ENCODE data around the gene PALLD.
"Not testable (repeated sequence)": the region's sequence is repeated elsewhere in the genome, so short reads cannot be mapped to it uniquely, and the experiment has no call there.

The PALLD gene

GRCh38 chr4:168490711-168491110, 6.1 kb upstream of the PALLD start:
- in situ Hi-C loops (cut with MboI; ENCODE audit: low sequenced_read_pairs): no loop called here

GRCh38 chr4:168491563-168491962, 5.3 kb upstream of the PALLD start:
- in situ Hi-C loops (cut with MboI; ENCODE audit: low sequenced_read_pairs): no loop called here

DNA sequence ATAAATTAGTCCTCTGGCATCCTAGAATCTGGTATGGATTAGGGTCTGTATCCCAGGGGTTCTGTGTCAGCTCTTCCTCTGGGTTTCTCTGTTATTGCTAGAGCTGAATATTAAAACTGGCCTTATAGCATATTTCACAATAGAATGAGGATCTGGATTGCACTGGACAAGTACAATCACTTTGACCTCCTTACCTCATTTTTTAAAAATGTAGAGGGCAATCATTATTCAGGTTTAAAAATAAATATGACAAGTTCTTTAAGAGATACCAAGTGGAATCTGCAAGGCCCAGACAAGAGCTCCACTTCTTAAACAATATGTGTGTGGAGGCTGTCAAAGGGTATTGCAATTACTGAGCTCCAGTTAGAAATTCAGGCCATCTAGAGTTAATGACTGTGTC, 1.4 kb downstream of the PALLD start:
- in situ Hi-C loops (cut with MboI; ENCODE audit: low sequenced_read_pairs): no loop called here

- in situ Hi-C loops (cut with MboI; ENCODE audit: low sequenced_read_pairs): no loop called here
Observed at GRCh38 chr4:168499241-168499640, 2.4 kb downstream of the PALLD start.

- in situ Hi-C loops (cut with MboI; ENCODE audit: low sequenced_read_pairs): no loop called here
Observed at GRCh38 chr4:168501407-168501806, 4.6 kb downstream of the PALLD start.

DNA sequence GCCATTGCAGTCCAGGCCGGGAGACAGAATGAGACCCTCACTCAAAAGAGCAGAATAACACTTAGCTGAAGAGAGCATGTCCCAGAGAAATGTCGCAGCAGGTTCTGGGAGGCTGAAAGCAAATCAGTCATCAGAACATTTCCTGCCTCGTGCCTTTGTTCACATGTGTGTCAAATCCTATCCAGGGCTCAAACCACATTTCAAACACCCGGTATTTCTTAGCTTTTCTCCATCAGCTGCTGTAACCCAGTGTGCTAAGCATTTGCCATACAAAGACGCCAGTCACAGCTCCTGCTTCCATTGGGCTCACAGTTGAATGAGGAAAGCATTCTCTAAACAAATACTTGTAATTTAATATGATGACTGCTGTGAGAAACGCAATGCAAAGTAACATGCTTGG, 6.0 kb downstream of the PALLD start:
- in situ Hi-C loops (cut with MboI; ENCODE audit: low sequenced_read_pairs): no loop called here

DNA sequence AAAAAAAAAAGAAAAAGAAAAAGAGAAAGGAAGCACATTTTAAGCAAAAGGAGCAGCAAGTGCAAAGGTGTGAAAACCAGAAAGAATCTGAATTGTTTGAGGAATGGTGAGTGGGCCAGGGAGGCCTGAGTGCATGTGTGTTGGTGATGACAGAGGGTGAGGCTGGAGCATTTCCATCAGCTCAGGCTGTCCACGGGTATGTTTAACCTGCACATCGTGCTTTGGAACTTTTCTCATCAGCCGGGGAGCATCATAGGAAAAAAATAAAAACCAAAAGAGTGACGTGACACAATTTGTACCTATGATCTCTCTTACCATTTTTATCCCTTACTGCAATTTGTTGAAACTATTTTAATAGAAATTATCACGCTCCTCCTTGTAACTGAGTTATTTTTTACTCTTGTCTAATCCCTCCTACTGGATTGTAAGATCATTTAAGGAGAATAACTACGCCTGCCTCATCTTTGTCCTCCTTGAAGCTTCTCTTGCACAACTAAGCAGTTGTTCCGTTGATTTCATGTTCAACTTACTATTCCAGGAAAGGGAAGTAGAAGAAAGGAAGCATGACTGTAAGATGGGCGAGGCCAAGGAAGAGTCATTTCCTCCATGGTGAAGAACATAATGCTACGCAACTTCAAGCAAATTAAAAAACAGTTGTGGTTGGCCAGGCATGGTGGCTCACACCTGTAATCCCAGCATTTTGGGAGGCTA, 7.0 kb downstream of the PALLD start:
- in situ Hi-C loops (cut with MboI; ENCODE audit: low sequenced_read_pairs): no loop called here

- in situ Hi-C loops (cut with MboI; ENCODE audit: low sequenced_read_pairs): no loop called here
Observed at GRCh38 chr4:168504526-168504925, 7.7 kb downstream of the PALLD start.

- in situ Hi-C loops (cut with MboI; ENCODE audit: low sequenced_read_pairs): no loop called here
Observed at GRCh38 chr4:168506014-168506413, 9.2 kb downstream of the PALLD start.

DNA sequence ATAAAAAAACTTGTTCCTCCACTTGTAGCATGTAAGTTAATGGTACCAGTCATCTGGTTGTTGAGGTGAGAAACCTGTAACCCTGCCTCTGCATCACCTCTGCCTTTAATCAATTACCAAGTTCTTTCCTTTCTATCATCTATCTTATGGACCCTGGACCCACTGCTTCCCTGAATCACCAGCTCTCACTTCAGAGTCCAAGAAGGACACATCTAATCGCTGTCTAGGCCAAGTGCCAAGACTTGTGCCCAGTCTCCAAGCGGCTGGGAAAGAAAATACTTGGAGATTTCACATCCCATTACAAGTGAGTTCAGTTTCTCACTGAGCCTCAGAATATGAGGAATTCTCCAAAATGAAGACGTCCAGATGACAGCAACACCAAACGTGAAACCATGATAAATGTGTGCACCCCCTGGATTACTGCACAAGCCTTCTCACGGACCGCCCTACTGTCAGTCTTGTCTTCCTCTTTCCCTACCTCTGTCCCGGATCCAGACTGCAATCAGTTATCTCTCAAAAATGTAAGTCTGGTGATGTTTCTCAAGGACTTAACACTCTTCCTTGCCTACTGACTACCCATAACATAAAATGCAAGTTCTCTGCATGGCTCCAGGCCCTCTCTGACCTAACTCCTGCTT, 10.4 kb downstream of the PALLD start:
- in situ Hi-C loops (cut with MboI; ENCODE audit: low sequenced_read_pairs): no loop called here

GRCh38 chr4:168508683-168509082, 11.8 kb downstream of the PALLD start:
- in situ Hi-C loops (cut with MboI; ENCODE audit: low sequenced_read_pairs): no loop called here

GRCh38 chr4:168509786-168510185, 12.9 kb downstream of the PALLD start:
- in situ Hi-C loops (cut with MboI; ENCODE audit: low sequenced_read_pairs): no loop called here

DNA sequence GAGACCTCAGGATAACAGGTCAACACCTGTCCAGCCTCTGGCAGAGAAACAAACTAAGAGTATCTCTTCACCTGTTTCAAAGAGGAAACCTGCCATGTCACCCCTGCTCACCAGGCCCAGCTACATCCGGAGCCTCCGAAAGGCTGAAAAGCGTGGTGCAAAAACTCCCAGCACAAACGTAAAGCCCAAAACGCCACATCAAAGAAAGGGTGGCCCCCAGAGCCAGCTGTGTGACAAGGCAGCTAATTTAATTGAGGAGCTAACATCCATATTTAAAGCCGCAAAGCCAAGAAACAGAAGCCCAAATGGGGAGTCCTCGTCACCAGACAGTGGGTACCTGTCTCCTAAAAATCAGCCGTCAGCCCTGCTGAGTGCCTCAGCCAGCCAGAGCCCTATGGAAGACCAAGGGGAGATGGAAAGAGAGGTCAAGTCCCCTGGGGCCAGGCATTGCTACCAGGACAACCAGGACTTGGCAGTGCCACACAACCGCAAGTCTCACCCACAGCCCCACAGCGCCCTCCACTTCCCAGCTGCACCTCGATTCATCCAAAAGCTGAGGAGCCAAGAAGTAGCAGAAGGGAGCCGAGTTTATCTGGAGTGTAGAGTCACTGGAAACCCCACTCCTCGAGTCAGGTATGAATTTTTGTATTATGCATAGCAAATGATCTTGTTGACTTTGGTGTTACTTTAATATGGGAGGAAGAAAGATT, 15.1 kb downstream of the PALLD start:
- in situ Hi-C loops (cut with MboI; ENCODE audit: low sequenced_read_pairs): no loop called here

GRCh38 chr4:168513826-168514225, 17.0 kb downstream of the PALLD start:
- in situ Hi-C loops (cut with MboI; ENCODE audit: low sequenced_read_pairs): not testable (repeated sequence)

DNA sequence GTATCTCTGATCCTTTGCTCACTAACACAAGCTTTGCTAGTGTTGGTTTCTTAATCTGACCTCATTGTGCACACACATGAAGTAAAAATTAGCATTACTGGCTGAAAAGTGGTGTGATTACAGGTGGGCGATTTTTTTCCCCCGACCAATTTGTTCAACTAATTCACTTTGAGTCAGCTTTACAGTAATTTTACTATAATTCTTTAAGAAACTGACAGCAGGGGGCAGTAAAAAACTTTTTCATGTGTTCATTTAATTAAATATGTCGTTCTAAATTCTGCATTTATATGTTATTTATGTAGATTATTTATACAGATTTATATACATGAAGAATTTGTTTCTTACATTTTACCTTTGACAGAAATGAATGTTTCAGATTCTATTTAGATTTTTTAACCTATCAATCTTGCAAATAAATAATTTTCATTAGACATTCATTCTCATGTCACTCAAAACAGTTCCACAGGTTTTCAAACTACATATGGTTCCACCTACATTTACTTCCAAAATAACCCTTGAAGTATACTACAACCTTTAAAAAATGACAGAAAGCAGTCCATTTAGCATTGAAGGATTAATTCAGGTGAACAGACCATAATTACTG, 17.5 kb downstream of the PALLD start:
- in situ Hi-C loops (cut with MboI; ENCODE audit: low sequenced_read_pairs): no loop called here

DNA sequence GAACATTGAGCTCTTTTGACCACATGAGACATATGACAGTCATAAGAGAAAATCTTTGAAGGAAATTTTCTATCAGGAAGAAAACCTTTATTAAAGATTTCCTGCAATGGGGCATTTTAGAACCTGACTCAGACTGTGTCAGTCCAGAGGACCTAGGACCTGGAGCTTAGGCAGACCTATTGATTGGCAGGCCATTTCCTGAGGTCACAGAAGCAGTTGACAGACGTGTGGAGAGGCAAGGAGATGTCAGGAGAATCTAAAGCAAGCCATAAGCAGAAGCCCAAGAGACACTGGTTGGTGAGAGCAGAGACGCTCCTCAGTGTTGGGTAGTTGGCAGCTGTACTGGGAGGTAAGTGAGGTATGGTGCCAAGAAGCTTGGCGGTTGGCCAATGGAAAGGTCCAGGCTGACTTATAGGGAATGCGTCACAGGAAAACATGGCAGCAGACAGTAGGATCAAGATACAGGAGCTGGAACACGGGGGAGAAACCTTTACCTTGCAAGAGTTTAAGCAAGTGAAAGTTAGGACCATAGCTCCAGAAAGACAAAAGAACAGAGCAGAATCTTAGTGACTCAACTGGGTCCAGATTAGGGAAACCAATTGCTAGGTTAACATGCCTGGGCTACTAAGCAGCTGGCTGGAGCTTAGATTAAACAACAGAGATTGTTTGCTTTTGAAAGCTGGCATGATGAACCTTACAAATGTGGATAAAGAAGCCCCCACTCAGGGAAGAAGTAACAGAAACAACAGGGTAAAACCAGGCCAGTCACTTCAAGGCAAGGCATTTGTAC, 18.6 kb downstream of the PALLD start:
- in situ Hi-C loops (cut with MboI; ENCODE audit: low sequenced_read_pairs): no loop called here

DNA sequence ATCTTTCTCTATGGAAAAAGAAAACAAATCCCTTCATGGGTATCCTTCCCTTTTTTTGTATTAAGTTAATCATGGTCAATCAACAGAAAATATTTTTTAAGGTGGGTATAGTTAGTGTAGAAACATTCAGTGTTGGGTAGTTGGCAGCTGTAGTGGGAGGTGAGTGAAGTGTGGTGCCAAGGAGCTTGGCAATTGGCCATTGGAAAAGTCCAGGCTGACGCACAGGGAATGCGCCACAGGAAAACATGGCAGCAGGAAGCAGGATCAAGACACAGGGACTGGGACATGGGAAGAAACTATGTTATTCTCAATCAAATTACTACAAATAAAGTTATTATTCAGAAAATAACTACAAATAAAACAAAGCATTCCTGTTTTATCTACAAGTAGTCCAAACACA, 20.0 kb downstream of the PALLD start:
- in situ Hi-C loops (cut with MboI; ENCODE audit: low sequenced_read_pairs): no loop called here

- in situ Hi-C loops (cut with MboI; ENCODE audit: low sequenced_read_pairs): no loop called here
Observed at GRCh38 chr4:168519576-168519975, 22.7 kb downstream of the PALLD start.

DNA sequence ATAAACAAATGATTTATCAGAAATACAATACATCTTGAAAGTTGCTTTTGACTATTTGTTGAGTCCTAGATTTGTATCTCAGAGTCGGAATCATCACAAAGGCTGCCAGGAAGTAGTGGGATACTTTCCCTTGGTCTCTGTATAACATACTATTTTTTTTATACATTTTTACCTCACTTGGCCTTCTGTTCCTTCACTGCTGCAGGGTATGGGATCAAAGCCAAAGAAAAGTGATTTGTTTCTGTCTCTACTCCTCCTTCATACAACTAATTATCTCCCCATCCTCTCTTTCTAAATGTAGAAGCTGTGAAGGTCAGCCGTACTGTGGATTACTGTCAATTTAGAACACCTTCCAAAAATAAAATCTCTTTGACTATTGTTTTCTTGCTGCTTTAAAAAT, 24.9 kb downstream of the PALLD start:
- in situ Hi-C loops (cut with MboI; ENCODE audit: low sequenced_read_pairs): no loop called here

- in situ Hi-C loops (cut with MboI; ENCODE audit: low sequenced_read_pairs): no loop called here
Observed at GRCh38 chr4:168522356-168522755, 25.5 kb downstream of the PALLD start.

Measured in hTERT RPE-1 (cell line).